ENCODE measurements around the gene SDHB. TPM values are rescaled to one million over a fixed set of nuclear protein-coding genes. Genes with fewer than 3 reads are reported as not detected.

Gene SDHB
- total RNA-seq, 2 donors from 2014 or later = 93.0 to 113 TPM

DNA sequence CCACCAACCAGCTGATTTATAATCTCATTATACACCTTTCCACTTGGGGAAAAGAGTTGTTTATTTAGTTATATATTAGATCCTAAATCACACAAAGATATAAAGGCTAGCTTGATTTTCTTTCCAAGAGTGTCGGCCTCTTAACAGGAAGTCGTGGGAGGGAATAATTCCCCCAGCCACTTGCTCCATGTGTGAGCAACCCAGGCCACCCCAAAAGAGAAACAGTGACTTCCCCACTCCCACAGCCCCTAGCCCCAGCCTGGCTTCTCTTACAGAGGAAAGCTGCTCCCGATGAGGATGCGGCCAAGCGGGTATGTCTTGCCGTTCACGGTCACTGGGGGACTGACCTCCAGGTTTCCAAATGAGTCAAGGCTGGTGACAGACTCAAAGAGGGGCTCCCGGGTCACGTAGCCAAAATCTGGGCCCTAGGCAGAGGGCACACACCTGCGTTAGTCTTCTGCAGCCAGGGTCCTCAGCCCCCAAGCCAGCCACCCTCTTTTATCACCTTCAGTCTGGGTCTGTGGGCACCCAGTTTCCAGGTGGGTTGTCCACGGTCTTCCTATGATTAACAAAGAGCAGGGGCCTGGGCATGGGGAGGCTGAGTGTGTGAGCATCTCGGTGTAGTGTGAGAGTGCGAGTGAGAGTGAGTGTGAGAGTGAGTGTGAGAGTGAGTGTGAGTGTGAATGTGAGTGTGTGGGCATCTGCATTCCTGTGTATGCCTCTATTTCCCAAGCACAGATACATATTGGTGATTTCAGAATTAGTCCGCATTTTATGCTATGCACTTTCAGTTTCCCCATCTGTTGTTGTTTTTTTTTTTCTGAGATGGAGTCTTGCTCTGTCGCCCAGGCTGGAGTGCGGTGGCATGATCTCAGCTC, 25.4 kb upstream of the SDHB start:
- H3K27me3 ChIP-seq (replicated peaks; ENCODE audit: insufficient read depth) = no peaks in the 10 kb centered on the region
- no peak for DNase-seq (ENCODE audit: low spot score)
- intact Hi-C loops (cut with DNase I) = no loop called here
- TF ChIP-seq POLR2AphosphoS5 (IDR thresholded peaks at IDR 0.05) = no peak
- TF ChIP-seq, protein P1, sequence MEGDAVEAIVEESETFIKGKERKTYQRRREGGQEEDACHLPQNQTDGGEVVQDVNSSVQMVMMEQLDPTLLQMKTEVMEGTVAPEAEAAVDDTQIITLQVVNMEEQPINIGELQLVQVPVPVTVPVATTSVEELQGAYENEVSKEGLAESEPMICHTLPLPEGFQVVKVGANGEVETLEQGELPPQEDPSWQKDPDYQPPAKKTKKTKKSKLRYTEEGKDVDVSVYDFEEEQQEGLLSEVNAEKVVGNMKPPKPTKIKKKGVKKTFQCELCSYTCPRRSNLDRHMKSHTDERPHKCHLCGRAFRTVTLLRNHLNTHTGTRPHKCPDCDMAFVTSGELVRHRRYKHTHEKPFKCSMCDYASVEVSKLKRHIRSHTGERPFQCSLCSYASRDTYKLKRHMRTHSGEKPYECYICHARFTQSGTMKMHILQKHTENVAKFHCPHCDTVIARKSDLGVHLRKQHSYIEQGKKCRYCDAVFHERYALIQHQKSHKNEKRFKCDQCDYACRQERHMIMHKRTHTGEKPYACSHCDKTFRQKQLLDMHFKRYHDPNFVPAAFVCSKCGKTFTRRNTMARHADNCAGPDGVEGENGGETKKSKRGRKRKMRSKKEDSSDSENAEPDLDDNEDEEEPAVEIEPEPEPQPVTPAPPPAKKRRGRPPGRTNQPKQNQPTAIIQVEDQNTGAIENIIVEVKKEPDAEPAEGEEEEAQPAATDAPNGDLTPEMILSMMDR (IDR thresholded peaks at IDR 0.05) = no peak
- TF ChIP-seq POLR2A (IDR thresholded peaks at IDR 0.05) = no peak
- H3K9me3 ChIP-seq = no peaks in the 10 kb centered on the region
- no peak overlapping the region for H3K27ac ChIP-seq
- no peaks in the 10 kb centered on the region for H3K4me1 ChIP-seq (replicated peaks)
- H3K36me3 ChIP-seq = no peaks in the 10 kb centered on the region
- 83% methylated on average over 16 of the region's 16 CpGs for WGBS
- H3K4me3 ChIP-seq = no peak overlapping the region

DNA sequence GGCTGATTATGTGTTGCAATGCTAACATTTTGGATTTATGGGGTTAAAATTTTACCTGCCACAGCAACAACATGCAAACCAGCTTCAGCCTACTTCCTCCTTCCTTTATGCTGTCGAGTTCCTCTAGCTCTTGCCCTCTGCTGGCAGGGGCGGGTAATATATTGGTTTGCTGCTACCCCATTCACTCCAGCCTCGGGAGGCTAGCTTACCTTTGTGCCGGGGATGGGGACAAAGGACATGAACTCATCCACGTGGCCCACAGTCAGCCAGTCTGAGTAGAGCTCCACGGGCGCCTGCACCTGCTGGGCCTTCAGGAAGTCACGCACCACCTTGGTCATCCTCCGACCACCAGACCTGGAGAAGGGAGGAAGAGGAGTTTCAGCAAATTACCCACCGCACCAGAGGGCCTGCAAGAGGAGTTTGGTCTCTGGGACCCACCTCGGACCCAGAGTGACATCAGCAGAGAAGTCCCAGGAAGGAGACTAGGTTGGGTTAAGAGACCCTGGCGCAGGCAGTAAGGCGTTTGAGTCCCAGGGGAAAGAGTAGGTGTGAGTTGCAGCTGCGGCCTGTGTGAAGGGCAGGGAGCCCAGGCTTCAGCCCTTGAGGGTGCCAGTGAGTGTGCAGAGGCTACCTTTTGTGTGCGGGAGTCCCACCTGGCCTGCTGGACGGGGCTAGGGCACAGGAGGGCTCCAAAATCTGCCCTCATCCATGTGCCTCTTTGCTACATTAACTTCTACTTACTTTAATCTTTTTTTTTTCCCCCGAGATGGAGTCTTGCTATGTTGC, 21.8 kb upstream of the SDHB start:
- Histone ChIP-seq H3K27me3 (replicated peaks; ENCODE audit: insufficient read depth) (no peaks in the 10 kb centered on the region), H3K9me3 (no peaks in the 10 kb centered on the region)

DNA sequence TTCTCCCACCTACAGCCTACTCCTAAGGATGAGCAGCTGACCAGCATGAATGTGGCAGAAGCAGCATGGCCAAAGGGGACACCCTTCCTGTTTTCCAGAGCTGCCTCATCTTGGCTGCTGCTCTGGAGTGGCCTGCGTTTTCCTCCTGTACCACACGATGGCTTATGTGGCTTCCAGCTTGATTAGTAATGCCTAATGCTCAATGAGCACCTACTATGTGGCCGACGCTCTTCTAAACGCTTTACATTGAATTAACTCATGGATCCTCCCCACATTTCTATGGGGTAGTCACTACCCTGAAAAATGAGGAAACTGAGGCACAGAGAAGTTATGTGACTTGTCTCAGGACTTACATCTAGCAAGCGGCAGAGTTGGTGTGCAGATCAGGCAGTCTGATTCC, 18.0 kb upstream of the SDHB start:
- Histone ChIP-seq H3K4me3 (no peak overlapping the region), H3K27ac (no peak overlapping the region), H3K4me1 (replicated peaks) (no peaks in the 10 kb centered on the region), H3K36me3 (no peaks in the 10 kb centered on the region), H3K9me3 (no peaks in the 10 kb centered on the region), H3K27me3 (replicated peaks; ENCODE audit: insufficient read depth) (no peaks in the 10 kb centered on the region)
- TF ChIP-seq, protein P1 (IDR thresholded peaks at IDR 0.05) = no peak
- TF ChIP-seq POLR2AphosphoS5 (IDR thresholded peaks at IDR 0.05) (no peak), POLR2A (IDR thresholded peaks at IDR 0.05) (no peak)
- 77% methylated on average over 6 of the region's 6 CpGs for WGBS
- DNase-seq (ENCODE audit: low spot score) = no peak
- intact Hi-C loops (cut with DNase I) = no loop called here

More for the DNA sequence above, 21.8 kb upstream of the SDHB start:
- Histone ChIP-seq H3K27ac (no peak overlapping the region), H3K4me3 (no peak overlapping the region), H3K36me3 (no peaks in the 10 kb centered on the region), H3K4me1 (replicated peaks) (no peaks in the 10 kb centered on the region)
- no peak for DNase-seq (ENCODE audit: low spot score)
- WGBS = 74% methylated on average over 17 of the region's 17 CpGs
- intact Hi-C loops (cut with DNase I) = no loop called here
- TF ChIP-seq POLR2A (IDR thresholded peaks at IDR 0.05) (no peak), POLR2AphosphoS5 (IDR thresholded peaks at IDR 0.05) (no peak)
- TF ChIP-seq, protein P1 (IDR thresholded peaks at IDR 0.05) = no peak

DNA sequence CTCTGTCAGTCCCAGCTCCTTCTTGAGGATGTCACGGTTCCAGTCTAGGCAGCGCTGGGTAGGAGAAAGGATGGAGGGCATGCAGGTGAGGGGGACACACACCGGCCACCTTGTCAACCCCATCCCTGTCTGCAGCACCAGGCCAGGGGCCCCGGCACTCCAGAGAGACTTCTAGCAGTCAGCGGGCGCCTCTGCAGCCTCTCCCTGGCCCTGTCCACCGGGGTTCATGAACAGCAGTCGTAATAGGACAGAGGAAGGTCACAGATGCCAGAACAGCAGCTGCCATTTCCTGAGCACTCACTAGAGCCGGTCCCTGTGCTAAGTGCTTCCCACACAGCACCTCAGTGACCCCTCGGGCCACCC, 16.3 kb upstream of the SDHB start:
- intact Hi-C loops (cut with DNase I) = no loop called here
- Histone ChIP-seq H3K36me3 (no peaks in the 10 kb centered on the region), H3K4me3 (no peak overlapping the region), H3K27ac (no peak overlapping the region), H3K4me1 (replicated peaks) (no peaks in the 10 kb centered on the region), H3K27me3 (replicated peaks; ENCODE audit: insufficient read depth) (no peaks in the 10 kb centered on the region), H3K9me3 (no peaks in the 10 kb centered on the region)
- no peak for DNase-seq (ENCODE audit: low spot score)
- 96% methylated on average over 7 of the region's 10 CpGs for WGBS
- TF ChIP-seq POLR2AphosphoS5 (IDR thresholded peaks at IDR 0.05) (no peak), POLR2A (IDR thresholded peaks at IDR 0.05) (no peak)
- TF ChIP-seq, protein P1 (IDR thresholded peaks at IDR 0.05) = no peak

Measured in prostate gland (tissue), 2 donors.